Epidermal melanocyte (primary cell): ENCODE data around the gene PRPS2.
A peak's percentile ranks its signal among the peaks of the same experiment; 100 is the strongest.

Source experiments
- DNase-seq: peaks from one replicate; pipeline ENCODE4 v3.0.0; 2011; ENCODE audit warnings: low spot score; ENCODE audit not compliant: insufficient read length

Gene PRPS2

GRCh38 chrX:12791257-12792228 lies at the start of gene PRPS2:
PRPS2 (plus strand) TSS chrX:12791412; CDS start chrX:12791498, 86 bp downstream.
- DNase-seq: peak; percentile 55

DNA sequence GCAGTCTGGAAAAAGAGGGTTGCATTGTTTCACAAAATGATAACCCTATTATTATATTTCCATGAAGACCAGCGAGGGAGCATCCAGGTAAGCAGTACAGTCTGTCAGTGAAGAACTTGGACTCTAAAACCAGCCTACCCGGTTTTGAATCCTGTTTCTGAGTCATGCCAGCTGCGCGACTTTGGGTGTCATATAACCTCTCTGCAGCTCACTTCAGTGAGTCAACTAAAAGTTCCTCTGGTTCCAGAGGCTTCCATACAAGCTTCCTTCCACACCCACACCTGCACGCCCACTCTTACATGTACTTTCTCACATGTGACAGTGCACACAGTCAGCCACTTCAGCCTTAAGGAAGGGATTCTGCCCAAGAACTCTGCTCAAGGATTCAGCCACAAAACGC lies 49.8 kb upstream of the PRPS2 start:
- DNase-seq: no peak

DNA sequence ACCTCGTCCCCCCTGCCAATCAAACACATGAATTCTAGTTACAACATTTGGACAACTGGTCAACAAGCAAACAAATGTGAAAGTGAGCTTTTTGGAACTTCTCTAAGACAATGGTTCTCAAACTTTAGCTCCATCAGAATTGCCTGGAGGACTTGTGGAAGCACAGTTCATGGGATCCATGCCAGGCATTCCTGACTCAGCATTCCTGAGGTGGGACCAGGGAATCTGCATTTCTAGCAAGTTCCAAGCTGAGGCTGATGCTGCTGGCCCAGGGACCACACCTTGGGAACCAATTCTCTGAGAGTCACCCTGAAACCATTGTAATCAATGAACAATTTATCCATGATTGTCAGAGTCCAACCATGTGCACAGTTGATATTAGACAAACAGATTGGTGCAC lies 43.8 kb upstream of the PRPS2 start:
- DNase-seq: no peak

GRCh38 chrX:12751887-12752286 lies 39.3 kb upstream of the PRPS2 start:
- DNase-seq: no peak

GRCh38 chrX:12753366-12753765 lies 37.8 kb upstream of the PRPS2 start:
- no peak for DNase-seq

GRCh38 chrX:12758291-12758690 lies 32.9 kb upstream of the PRPS2 start:
- DNase-seq: no peak

DNA sequence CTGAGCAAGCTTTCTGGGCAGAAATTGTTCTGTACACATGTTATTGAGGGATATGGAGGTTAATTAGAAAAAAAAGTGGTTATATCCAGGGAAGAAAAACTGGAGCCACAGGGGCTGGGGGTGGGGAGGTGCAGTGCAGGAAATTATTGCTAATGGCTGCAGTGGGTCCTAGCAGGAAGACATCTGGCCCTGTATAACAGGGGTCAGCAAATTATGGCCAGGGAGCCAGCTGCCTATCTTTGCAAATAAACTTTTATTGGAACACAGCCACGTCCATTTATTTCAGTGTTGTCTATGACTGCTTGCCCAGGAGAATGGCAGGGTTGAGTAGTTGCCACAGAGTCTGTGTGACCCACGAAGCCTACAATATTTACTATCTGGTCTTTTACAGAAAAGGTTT lies 23.4 kb upstream of the PRPS2 start:
- no peak for DNase-seq

GRCh38 chrX:12768491-12768890 lies 22.7 kb upstream of the PRPS2 start:
- no peak for DNase-seq

GRCh38 chrX:12770440-12770839 lies 20.8 kb upstream of the PRPS2 start:
- DNase-seq: no peak

DNA sequence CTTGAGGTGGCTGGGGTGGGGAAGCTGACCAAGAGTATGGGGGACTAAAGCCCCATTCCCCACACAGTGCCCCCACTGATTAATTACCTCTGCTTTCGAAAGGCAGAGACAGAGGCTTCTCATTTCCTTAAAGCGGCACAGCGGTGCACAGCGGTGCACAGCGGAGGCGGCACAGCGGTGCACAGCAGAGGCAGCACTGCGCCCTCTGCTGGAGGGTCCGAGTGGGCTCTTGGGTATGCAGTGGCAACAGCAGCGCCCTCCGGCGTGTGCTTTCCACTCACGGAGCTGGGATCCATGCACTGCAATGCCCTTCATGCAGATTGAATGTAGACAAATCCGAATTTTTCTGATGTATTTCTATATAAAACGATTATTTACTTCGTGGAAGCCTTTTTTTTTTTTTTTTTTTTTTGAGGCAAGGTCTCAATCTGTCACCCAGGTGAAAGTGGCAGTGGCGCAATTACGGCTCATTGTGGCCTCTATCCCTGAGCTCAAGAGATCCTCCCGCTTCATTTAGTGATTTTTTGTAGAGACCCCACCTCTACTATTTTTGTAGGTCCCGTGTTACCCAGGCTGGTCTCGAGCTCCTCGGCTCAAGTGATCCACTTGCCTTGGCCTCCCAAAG lies 19.7 kb upstream of the PRPS2 start:
- no peak for DNase-seq

DNA sequence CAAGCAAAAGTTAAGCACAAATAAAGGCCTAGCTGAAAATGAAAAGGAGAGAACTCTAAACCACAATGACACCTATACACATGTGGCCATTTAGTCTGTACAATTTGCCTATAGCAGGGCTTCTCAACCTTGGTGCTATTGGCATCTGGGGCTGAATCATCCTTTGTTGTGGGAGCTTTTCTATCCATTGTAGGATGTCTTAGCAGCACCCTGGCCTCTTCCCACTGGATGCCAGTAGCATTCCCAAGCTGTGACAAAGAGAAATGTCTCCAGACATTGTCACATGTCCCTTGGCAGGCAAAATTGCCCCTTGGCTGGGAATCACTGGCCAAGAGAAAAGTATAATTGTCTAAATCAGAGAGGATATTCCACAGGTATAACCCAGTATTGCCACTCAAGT lies 13.5 kb upstream of the PRPS2 start:
- DNase-seq: no peak

DNA sequence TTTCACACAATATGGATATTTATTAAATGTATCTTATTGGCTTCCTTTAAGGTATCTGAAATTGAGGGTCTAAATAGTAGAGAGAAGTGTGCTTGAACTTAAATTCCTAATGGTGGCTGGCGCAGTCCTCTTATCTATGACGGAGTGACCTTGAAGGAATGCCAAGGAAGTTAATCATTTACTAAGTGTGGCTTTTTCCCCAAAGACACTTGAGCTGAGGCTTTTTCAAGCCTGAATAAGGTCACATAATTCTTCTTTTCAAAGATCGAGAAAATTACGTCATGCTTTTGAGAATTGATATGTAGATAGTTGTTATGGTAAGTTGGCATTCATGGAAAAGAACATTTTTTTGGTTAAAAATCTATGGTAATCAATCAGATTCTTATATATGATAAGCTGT lies 11.7 kb upstream of the PRPS2 start:
- DNase-seq: no peak

GRCh38 chrX:12788645-12789044 lies 2.6 kb upstream of the PRPS2 start:
- no peak for DNase-seq

DNA sequence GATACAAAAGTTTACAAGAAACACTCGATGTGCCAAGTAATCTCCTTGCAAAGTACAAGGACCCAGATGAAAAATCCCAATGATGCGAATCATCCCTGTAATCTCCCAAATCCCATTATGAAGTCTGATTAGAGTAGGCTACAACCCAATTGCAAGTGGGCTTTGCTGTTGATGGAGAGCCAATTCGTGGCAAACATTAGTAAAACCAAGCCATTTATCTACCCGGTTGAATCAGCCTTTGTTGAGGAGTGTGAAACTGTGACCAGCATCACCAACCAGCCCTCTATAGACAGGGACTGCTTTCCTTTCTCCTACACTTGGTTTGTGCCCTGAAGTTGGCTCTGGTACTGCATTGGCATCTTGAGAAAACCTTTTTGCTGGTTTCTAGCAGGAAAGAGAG lies 1.2 kb upstream of the PRPS2 start:
- no peak for DNase-seq

DNA sequence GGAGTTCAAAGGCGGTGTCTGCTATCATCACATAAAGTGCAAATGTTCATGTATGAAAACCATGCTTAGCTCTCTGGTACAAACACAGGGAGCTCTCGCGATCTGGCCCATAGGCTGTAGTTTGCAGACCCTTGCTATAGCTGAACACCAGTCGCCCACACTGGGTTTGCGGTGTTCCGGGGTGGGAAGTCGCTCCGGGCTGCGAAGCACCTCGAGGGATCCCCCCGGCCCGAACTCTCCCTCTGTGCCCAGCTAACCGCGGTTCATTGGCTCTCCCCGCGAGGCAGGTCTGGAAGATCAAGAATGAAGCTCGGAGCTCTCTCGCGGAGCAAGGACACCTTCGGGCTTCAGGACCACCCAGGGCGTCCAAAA lies 341 bp upstream of the PRPS2 start:
- DNase-seq: no peak

DNA sequence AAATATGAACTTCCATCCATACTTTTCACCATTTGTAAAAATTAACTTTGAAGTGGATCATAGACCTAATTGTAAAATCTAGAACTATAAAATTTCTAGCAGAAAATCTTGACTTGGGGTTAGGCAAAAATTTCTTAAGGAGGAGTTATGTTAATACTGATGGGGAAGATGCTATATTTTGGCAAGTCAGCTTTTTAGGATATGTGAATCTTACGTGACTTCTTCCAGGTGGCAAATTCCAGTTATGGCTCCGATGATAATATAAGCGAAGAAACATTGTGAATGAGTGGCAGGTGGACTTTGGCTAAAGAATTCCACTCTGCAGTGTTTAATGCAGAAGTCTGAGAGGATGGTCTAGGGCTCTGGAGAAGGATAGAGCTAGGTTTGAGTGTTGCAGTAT lies 1.5 kb downstream of the PRPS2 start:
- DNase-seq: no peak

DNA sequence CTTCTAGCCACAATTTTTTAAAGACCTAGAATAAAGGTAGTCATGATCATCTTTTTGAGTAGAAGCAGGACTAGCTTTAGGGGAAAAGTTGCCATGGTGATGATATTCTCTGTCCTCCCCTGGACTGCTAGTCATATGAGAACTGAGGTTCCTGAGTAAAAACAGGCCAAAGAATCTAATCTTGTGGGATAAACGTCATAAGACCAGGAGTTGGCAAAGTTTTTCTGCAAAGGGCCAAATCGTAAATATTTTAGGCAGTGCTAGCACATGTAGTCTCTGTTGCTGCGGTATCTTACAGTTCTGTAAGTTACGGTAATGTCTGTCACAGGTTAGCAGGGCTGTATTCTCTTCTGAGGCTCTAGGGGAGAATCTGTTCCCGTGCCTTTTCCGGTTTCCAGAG lies 3.4 kb downstream of the PRPS2 start:
- no peak for DNase-seq

GRCh38 chrX:12798601-12799000 lies 7.4 kb downstream of the PRPS2 start:
- DNase-seq: no peak

DNA sequence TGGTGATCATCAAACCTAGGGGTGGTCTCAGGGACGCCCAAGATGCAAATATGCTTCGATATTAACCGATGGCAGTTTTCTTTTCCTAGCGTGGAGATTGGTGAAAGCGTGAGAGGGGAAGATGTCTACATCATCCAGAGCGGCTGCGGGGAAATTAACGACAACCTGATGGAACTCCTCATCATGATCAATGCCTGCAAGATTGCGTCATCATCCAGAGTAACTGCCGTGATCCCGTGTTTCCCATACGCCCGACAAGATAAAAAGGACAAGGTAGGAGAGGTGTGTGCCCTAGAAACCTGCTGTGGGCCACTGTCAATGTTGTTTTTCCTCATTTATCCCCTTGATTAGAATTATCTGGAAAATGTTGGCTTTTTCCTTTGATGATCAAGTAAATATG lies 7.9 kb downstream of the PRPS2 start:
- DNase-seq: no peak

DNA sequence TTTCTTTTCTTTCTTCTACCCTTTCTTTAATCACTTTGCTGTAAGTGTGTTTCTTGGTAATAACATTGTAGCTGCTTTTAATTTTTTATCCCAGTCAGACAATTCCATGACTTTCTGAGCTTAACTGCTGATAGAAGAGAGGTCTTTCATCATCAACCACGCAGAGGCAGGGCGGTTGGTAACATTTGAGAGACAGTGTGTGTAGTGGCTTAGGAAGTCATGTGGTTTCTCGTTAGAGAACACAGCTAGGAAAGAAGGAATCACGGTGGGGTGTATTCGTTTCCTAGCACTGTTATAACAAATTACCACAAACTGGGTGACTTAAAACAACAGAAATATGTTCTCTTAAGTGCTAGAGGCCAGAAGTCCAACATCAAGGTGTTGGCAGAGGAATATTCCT lies 11.5 kb downstream of the PRPS2 start:
- no peak for DNase-seq

DNA sequence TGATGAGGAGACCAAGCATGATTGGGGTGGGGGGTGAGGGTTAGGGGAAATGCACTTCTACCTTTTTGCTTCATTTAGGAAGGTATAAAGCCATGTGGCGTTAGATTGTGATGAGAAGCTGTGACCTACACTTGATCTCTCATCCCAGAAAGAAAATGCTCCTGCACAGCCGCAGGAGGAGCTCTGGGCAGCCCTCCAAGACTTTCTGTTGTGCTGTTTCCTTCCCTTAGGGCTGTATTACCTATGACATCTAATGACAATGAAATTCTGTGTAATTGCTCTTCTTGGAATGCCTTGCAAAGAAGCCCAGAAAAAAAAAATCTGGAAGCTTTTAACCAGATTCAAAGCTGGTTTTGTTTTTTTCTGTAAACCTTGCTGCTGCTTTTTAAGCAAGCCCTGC lies 13.4 kb downstream of the PRPS2 start:
- DNase-seq: no peak

GRCh38 chrX:12805333-12805732 lies 14.1 kb downstream of the PRPS2 start:
- DNase-seq: no peak

DNA sequence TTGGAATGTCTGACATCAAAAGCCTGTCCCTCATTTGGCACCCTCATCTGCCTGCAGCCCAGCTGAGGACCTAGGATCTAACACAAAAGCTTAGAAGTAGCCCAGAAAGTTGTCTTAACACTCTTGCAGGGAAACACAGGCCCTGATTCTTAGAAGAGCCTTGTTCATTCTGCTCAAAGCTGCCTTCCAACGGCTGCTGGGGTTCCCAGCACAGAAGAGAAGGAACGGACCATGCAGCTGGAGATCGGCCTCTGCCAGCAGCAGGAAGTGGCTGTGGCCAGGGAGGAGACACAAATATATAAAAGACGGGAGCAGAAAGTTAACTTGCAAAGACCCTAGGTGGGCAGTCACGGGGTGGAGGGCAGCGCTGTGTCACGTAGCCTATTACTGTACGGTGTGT lies 20.4 kb downstream of the PRPS2 start:
- no peak for DNase-seq
